ENCODE data around the gene RIPK1.

Gene RIPK1

DNA sequence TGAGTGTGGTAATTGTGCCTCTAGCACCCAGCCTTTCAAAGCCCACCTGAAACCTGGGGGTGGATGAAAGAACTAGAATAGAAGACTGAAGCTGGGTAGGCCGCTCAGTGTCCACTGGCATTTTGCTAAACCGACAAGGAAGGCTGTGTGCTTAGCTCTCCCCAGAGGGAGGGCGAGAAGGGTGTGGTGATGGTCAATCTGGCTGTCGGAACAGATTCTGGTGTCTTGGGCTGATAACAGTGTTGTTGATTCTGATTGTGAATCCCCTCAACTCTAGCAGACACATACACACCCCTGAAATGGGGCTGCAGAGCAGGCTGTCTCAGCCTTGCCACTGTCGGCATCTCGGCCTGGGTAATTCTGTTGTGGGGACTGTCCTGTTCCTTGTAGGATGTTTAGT, 46.1 kb downstream of the RIPK1 start:
- Histone ChIP-seq H2AK5ac (ENCODE audit: low read length) (no peak overlapping the region), H2BK15ac (replicated peaks; ENCODE audit: low read depth) (no peak overlapping the region), H3K23ac (ENCODE audit: low read length) (no peak overlapping the region), H4K8ac (ENCODE audit: low read depth, low read length) (no peak overlapping the region), H3K4ac (ENCODE audit: low read depth, low read length) (no peak overlapping the region), H3K4me3 (ENCODE audit: low read length) (no peak overlapping the region), H3K4me2 (ENCODE audit: low read length) (no peak overlapping the region), H3K56ac (ENCODE audit: low read length) (no peak overlapping the region), H3K79me1 (ENCODE audit: low read length) (peaks cover 2% of the 10 kb centered on the region), H2BK5ac (ENCODE audit: low read length) (no peak overlapping the region), H3K27ac (ENCODE audit: low read depth, low read length) (no peak overlapping the region), H3K18ac (ENCODE audit: low read length) (no peak overlapping the region), H3K9ac (ENCODE audit: low read length) (no peak overlapping the region), H3K27me3 (ENCODE audit: insufficient read depth, low read length, poor library complexity) (no peaks in the 10 kb centered on the region), H2BK120ac (ENCODE audit: low read depth, low read length) (no peak overlapping the region), H3K79me2 (ENCODE audit: control insufficient read depth, insufficient read depth, low read length) (peaks cover 4% of the 10 kb centered on the region), H3K4me1 (ENCODE audit: control insufficient read depth, low read depth, low read length) (no peaks in the 10 kb centered on the region), H4K5ac (ENCODE audit: low read length) (no peak overlapping the region), H3K36me3 (ENCODE audit: control insufficient read depth, insufficient read depth, low read length) (no peaks in the 10 kb centered on the region)
- DNase-seq: no peak
- WGBS (ENCODE audit: extremely low coverage, insufficient coverage, low lambda C conversion rate): no CpG with 5 or more reads among the region's 6 CpGs

DNA sequence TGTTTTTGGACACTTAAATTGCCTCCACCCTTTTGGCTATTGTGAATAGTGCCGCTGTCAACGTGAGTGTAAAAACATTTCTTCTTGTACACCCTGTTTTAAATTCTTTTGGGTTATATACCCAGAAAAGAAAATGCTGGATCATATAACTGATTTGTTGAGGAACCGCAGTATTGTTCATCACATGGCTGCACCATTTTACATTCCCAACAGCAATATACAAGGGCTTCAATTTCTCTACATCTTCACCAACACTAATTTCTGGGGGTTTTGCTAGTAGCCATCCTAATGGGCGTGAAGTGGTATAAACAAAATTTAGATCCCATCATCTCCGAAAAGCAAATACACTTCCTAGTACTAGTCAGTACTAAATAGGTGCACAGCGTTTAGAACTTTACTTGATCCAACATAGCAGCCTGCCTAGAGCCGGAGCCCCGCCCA, 49.6 kb downstream of the RIPK1 start:
- no peak overlapping the region for H2BK120ac ChIP-seq (ENCODE audit: low read depth, low read length)
- WGBS (ENCODE audit: extremely low coverage, insufficient coverage, low lambda C conversion rate): no CpG with 5 or more reads among the region's 8 CpGs

DNA sequence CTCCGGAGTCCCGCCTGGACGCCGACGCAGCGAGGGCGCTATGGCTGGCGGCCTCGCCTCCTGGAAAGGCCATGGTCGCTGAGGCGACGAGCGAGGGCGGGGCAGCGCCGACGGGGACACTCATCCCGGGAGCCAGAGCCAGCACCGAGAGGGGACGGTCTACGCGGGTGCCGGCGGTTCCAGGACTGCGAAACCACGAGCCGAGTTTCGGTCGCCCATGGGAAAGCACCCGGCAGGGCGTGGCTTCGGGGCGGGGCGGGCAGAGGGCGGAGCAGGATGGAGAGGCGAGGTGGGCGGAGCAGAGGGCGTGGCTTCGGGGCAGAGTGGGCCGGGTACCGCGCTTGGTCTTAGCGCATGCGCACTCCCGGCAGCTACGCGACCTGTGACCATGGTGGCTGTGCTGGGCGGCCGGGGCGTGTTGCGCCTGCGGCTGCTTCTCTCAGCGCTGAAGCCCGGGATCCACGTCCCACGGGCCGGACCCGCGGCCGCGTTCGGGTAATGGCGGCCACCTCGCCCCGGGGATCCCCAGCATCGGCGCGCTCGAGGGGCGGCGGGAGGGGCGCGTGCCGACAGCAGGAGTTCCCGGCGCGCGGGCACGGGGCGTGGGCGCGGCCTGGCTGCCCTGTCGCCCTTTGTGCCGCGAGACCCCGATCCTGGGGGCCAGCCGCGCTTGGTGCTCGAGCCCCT, 50.2 kb downstream of the RIPK1 start, which contains the start of gene BPHL:
BPHL (plus strand) TSS at position 359 of the 687 bp plus-strand sequence; CDS start at position 389, 30 bp downstream.
- Histone ChIP-seq H3K4me1 (ENCODE audit: control insufficient read depth, low read depth, low read length) (no peaks in the 10 kb centered on the region), H3K4me3 (ENCODE audit: low read length) (peak within 1 kb of the TSS; percentile 77), H3K18ac (ENCODE audit: low read length) (peak within 1 kb of the TSS; percentile 35), H3K36me3 (ENCODE audit: control insufficient read depth, insufficient read depth, low read length) (no peaks in the 10 kb centered on the region), H3K79me1 (ENCODE audit: low read length) (peaks cover 4% of the 10 kb centered on the region), H2AK5ac (ENCODE audit: low read length) (no peak within 1 kb of the TSS), H2BK5ac (ENCODE audit: low read length) (peak within 1 kb of the TSS; percentile 86), H3K4me2 (ENCODE audit: low read length) (peak within 1 kb of the TSS; percentile 64), H3K79me2 (ENCODE audit: control insufficient read depth, insufficient read depth, low read length) (peaks cover 4% of the 10 kb centered on the region), H3K9ac (ENCODE audit: low read length) (peak within 1 kb of the TSS; percentile 97), H4K8ac (ENCODE audit: low read depth, low read length) (peak within 1 kb of the TSS; percentile 7), H3K27ac (ENCODE audit: low read depth, low read length) (peak within 1 kb of the TSS; percentile 93), H2BK15ac (replicated peaks; ENCODE audit: low read depth) (no peak within 1 kb of the TSS), H3K56ac (ENCODE audit: low read length) (peak within 1 kb of the TSS; percentile 99), H3K27me3 (ENCODE audit: insufficient read depth, low read length, poor library complexity) (no peaks in the 10 kb centered on the region), H2BK120ac (ENCODE audit: low read depth, low read length) (no peak within 1 kb of the TSS), H4K5ac (ENCODE audit: low read length) (no peak within 1 kb of the TSS), H3K4ac (ENCODE audit: low read depth, low read length) (no peak within 1 kb of the TSS), H3K23ac (ENCODE audit: low read length) (peak within 1 kb of the TSS; percentile 69)
- peak; percentile 94 for DNase-seq
- WGBS (ENCODE audit: extremely low coverage, insufficient coverage, low lambda C conversion rate): no CpG with 5 or more reads among the region's 89 CpGs

More for the DNA sequence above, 49.6 kb downstream of the RIPK1 start:
- no peak overlapping the region for H3K23ac ChIP-seq (ENCODE audit: low read length)
- peaks cover 4% of the 10 kb centered on the region for H3K79me2 ChIP-seq (ENCODE audit: control insufficient read depth, insufficient read depth, low read length)
- H3K79me1 ChIP-seq (ENCODE audit: low read length): peaks cover 4% of the 10 kb centered on the region
- H4K8ac ChIP-seq (ENCODE audit: low read depth, low read length): no peak overlapping the region
- H3K4me2 ChIP-seq (ENCODE audit: low read length): peak overlapping the region; percentile 47
- peak overlapping the region; percentile 99 for H3K56ac ChIP-seq (ENCODE audit: low read length)
- H2BK5ac ChIP-seq (ENCODE audit: low read length): no peak overlapping the region
- peak overlapping the region; percentile 77 for H3K4me3 ChIP-seq (ENCODE audit: low read length)
- H4K5ac ChIP-seq (ENCODE audit: low read length): no peak overlapping the region
- no peak overlapping the region for H2AK5ac ChIP-seq (ENCODE audit: low read length)
- H3K4ac ChIP-seq (ENCODE audit: low read depth, low read length): no peak overlapping the region
- H3K4me1 ChIP-seq (ENCODE audit: control insufficient read depth, low read depth, low read length): no peaks in the 10 kb centered on the region
- no peaks in the 10 kb centered on the region for H3K27me3 ChIP-seq (ENCODE audit: insufficient read depth, low read length, poor library complexity)
- DNase-seq: no peak
- no peak overlapping the region for H2BK15ac ChIP-seq (replicated peaks; ENCODE audit: low read depth)
- peak overlapping the region; percentile 90 for H3K9ac ChIP-seq (ENCODE audit: low read length)
- H3K27ac ChIP-seq (ENCODE audit: low read depth, low read length): peak overlapping the region; percentile 93
- no peak overlapping the region for H3K18ac ChIP-seq (ENCODE audit: low read length)
- no peaks in the 10 kb centered on the region for H3K36me3 ChIP-seq (ENCODE audit: control insufficient read depth, insufficient read depth, low read length)

DNA sequence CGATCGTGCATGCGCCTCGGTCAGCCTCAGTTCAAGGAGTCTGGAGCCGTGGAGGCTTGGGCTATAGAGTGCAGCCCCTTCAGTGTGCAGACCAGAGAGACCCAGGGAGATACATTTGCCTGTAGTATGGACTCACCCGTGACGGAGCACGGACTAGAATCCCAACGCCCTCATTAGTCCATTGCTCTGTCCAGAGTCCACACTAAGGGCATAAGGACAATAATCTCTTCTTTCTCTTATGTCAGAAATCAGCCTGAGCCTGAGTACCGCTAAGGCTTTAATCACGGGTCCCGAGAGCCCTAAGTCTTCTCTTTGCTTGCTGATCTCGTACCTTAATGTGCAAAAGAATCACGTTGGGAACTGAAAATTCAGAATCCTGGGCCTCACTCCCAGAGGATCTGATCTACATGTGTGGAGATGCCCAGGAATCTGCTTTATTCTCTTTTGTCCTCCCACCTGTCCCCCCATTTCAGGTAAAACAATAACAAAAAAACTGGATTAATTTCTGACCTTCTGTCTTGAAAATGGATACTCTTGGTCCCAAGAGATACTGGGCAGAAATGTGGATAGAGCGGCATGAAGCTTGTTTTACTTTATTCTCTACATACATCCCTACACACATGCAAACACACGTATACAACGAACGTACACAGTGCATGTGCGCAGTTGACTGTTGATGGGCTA, 50.9 kb downstream of the RIPK1 start:
- Histone ChIP-seq H3K79me1 (ENCODE audit: low read length) (peaks cover 4% of the 10 kb centered on the region), H3K79me2 (ENCODE audit: control insufficient read depth, insufficient read depth, low read length) (peaks cover 4% of the 10 kb centered on the region), H3K4ac (ENCODE audit: low read depth, low read length) (no peak overlapping the region), H4K8ac (ENCODE audit: low read depth, low read length) (no peak overlapping the region), H3K9ac (ENCODE audit: low read length) (peak overlapping the region; percentile 97), H3K56ac (ENCODE audit: low read length) (peak overlapping the region; percentile 98), H3K23ac (ENCODE audit: low read length) (peak overlapping the region; percentile 69), H2BK5ac (ENCODE audit: low read length) (peak overlapping the region; percentile 30), H2AK5ac (ENCODE audit: low read length) (no peak overlapping the region), H2BK15ac (replicated peaks; ENCODE audit: low read depth) (no peak overlapping the region), H3K4me1 (ENCODE audit: control insufficient read depth, low read depth, low read length) (no peaks in the 10 kb centered on the region), H2BK120ac (ENCODE audit: low read depth, low read length) (no peak overlapping the region), H3K18ac (ENCODE audit: low read length) (peak overlapping the region; percentile 28), H3K27ac (ENCODE audit: low read depth, low read length) (no peak overlapping the region), H3K4me2 (ENCODE audit: low read length) (peak overlapping the region; percentile 64), H4K5ac (ENCODE audit: low read length) (no peak overlapping the region), H3K36me3 (ENCODE audit: control insufficient read depth, insufficient read depth, low read length) (no peaks in the 10 kb centered on the region), H3K27me3 (ENCODE audit: insufficient read depth, low read length, poor library complexity) (no peaks in the 10 kb centered on the region), H3K4me3 (ENCODE audit: low read length) (peak overlapping the region; percentile 71)
- no CpG with 5 or more reads among the region's 19 CpGs for whole genome bisulfite sequencing (ENCODE audit: extremely low coverage, insufficient coverage, low lambda C conversion rate)
- peak; percentile 38 for DNase-seq

DNA sequence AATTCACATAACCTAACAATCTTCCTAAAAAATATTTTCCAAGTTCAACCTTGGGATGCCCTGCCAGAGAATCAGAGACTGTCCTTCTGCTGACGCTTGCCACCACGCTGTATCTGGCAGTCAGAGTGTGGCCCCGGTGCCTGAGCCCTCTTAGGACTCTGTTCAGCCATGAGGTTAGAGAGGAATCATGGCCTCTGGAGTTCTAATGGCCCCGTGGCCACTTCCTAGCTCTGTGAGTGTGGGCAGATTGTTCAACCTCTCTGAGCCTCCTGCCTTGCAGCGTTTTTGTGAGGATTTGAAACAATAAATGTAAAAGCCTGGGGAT, 52.4 kb downstream of the RIPK1 start:
- peaks cover 4% of the 10 kb centered on the region for H3K79me2 ChIP-seq (ENCODE audit: control insufficient read depth, insufficient read depth, low read length)
- no peaks in the 10 kb centered on the region for H3K27me3 ChIP-seq (ENCODE audit: insufficient read depth, low read length, poor library complexity)
- DNase-seq: no peak
- no peak overlapping the region for H2BK15ac ChIP-seq (replicated peaks; ENCODE audit: low read depth)
- no peaks in the 10 kb centered on the region for H3K4me1 ChIP-seq (ENCODE audit: control insufficient read depth, low read depth, low read length)
- no peak overlapping the region for H3K4me3 ChIP-seq (ENCODE audit: low read length)
- H2BK120ac ChIP-seq (ENCODE audit: low read depth, low read length): no peak overlapping the region
- no peak overlapping the region for H2AK5ac ChIP-seq (ENCODE audit: low read length)
- peaks cover 4% of the 10 kb centered on the region for H3K79me1 ChIP-seq (ENCODE audit: low read length)
- H3K4me2 ChIP-seq (ENCODE audit: low read length): no peak overlapping the region
- no peak overlapping the region for H2BK5ac ChIP-seq (ENCODE audit: low read length)
- WGBS (ENCODE audit: extremely low coverage, insufficient coverage, low lambda C conversion rate): no CpG with 5 or more reads among the region's 5 CpGs
- no peak overlapping the region for H3K23ac ChIP-seq (ENCODE audit: low read length)
- no peak overlapping the region for H4K8ac ChIP-seq (ENCODE audit: low read depth, low read length)
- no peak overlapping the region for H3K4ac ChIP-seq (ENCODE audit: low read depth, low read length)
- no peaks in the 10 kb centered on the region for H3K36me3 ChIP-seq (ENCODE audit: control insufficient read depth, insufficient read depth, low read length)
- no peak overlapping the region for H3K9ac ChIP-seq (ENCODE audit: low read length)
- no peak overlapping the region for H3K56ac ChIP-seq (ENCODE audit: low read length)
- no peak overlapping the region for H3K27ac ChIP-seq (ENCODE audit: low read depth, low read length)
- no peak overlapping the region for H4K5ac ChIP-seq (ENCODE audit: low read length)
- H3K18ac ChIP-seq (ENCODE audit: low read length): no peak overlapping the region
